Activated B cell treated with CpG ODN at 0.5 μM for 24 hours (primary cell): ENCODE measurements around the gene IGSF8. TPM values are rescaled to one million over a fixed set of nuclear protein-coding genes. Genes with fewer than 3 reads are reported as not detected.
"Not testable (repeated sequence)": the region's sequence is repeated elsewhere in the genome, so short reads cannot be mapped to it uniquely, and the experiment has no call there.

ENCODE experiments used
- ATAC-seq: fragments of 200-7000 bp; cut with Tn5 transposase; one replicate; pipeline ENCODE4 v1.10.0; 2021; ENCODE audit warnings: low read depth, mild to moderate bottlenecking, moderate library complexity
- CTCF ChIA-PET: fragments of 350-600 bp; sonication (Branson Sonifier 250); formaldehyde crosslinking; loops from one replicate; lab custom pipeline; 2021; ENCODE audit warnings: antibody characterized with exemption; lab: Charles Lee
- POLR2A ChIA-PET: fragments of 350-600 bp; sonication (Branson Sonifier 250); formaldehyde crosslinking; loops from one replicate; lab custom pipeline; 2021; ENCODE audit warnings: antibody characterized with exemption; lab: Charles Lee
- DNase-seq: peaks from one replicate; pipeline ENCODE4 v3.0.0; 2022
- H3K27ac Mint-ChIP-seq: one replicate; pipeline ENCODE4 v1.8.0; 2020; ENCODE audit warnings: mixed read lengths
- H3K27me3 Mint-ChIP-seq: one replicate; pipeline ENCODE4 v1.8.0; 2021; ENCODE audit warnings: mixed read lengths
- H3K36me3 Mint-ChIP-seq: one replicate; pipeline ENCODE4 v1.8.0; 2021; ENCODE audit warnings: low read depth, mixed read lengths
- H3K4me1 Mint-ChIP-seq: one replicate; pipeline ENCODE4 v1.8.0; 2021; ENCODE audit warnings: mixed read lengths
- H3K4me3 Mint-ChIP-seq: one replicate; pipeline ENCODE4 v1.8.0; 2020; ENCODE audit warnings: mild to moderate bottlenecking, mixed read lengths
- H3K9me3 Mint-ChIP-seq: one replicate; pipeline ENCODE4 v1.8.0; 2020; ENCODE audit warnings: mixed read lengths
- CTCF ChIP-seq: fragments of 200-600 bp; IDR thresholded peaks from one replicate; pipeline ENCODE4 v1.8.0; 2022; ENCODE audit warnings: antibody characterized with exemption, mild to moderate bottlenecking
- intact Hi-C: fragments of 100-400 bp; cut with micrococcal nuclease; formaldehyde crosslinking; loops from one replicate; pipeline ENCODE4 v1.15.1; 2024
- total RNA-seq: library from RNA; stranded (reverse); gene quantifications from 2 replicates; pipeline ENCODE4 v1.2.3, GENCODE V29; 2022

The IGSF8 gene
- total RNA-seq, 1 donor from 2014 or later: 27.9 TPM

GRCh38 chr1:160115545-160116282, 17.3 kb upstream of the IGSF8 start, which contains the start of gene ATP1A2:
Gene ATP1A2 (plus strand): TSS chr1:160115759. CDS start chr1:160115862, 103 bp downstream.
- intact Hi-C loops: no loop called here
- no peaks in the 10 kb centered on the region for H3K4me1 Mint-ChIP-seq
- DNase-seq: no peak
- no peaks in the 10 kb centered on the region for H3K9me3 Mint-ChIP-seq
- no peak within 1 kb of the TSS for H3K4me3 Mint-ChIP-seq
- H3K27me3 Mint-ChIP-seq: peaks cover 21% of the 10 kb centered on the region
- ChIA-PET POLR2A (no interaction called here), CTCF (no interaction called here)
- no peak for ATAC-seq
- no peaks in the 10 kb centered on the region for H3K36me3 Mint-ChIP-seq
- no peak for TF ChIP-seq CTCF
- no peak within 1 kb of the TSS for H3K27ac Mint-ChIP-seq

- Mint-ChIP-seq H3K27me3 (peaks cover 24% of the 10 kb centered on the region), H3K4me1 (no peaks in the 10 kb centered on the region), H3K27ac (no peak overlapping the region), H3K9me3 (no peaks in the 10 kb centered on the region), H3K4me3 (no peak overlapping the region), H3K36me3 (no peaks in the 10 kb centered on the region)
- POLR2A ChIA-PET: no interaction called here
- ATAC-seq (no peak), DNase-seq (no peak)
- no peak for TF ChIP-seq CTCF
- intact Hi-C loops: no loop called here
- CTCF ChIA-PET: no interaction called here
Observed at GRCh38 chr1:160114085-160114484, 15.7 kb upstream of the IGSF8 start.

GRCh38 chr1:160113407-160113806, 15.0 kb upstream of the IGSF8 start:
- H3K27me3 Mint-ChIP-seq: peaks cover 25% of the 10 kb centered on the region
- no peak for ATAC-seq
- POLR2A ChIA-PET: no interaction called here
- H3K4me3 Mint-ChIP-seq: no peak overlapping the region
- H3K27ac Mint-ChIP-seq: no peak overlapping the region
- TF ChIP-seq CTCF: no peak
- no peaks in the 10 kb centered on the region for H3K36me3 Mint-ChIP-seq
- no peak for DNase-seq
- intact Hi-C loops: no loop called here
- CTCF ChIA-PET: no interaction called here
- H3K9me3 Mint-ChIP-seq: no peaks in the 10 kb centered on the region
- H3K4me1 Mint-ChIP-seq: peaks cover 5% of the 10 kb centered on the region

GRCh38 chr1:160112357-160112756, 13.9 kb upstream of the IGSF8 start:
- ATAC-seq (no peak), DNase-seq (no peak)
- intact Hi-C loops: no loop called here
- no peak for TF ChIP-seq CTCF
- Mint-ChIP-seq H3K9me3 (no peaks in the 10 kb centered on the region), H3K36me3 (no peaks in the 10 kb centered on the region), H3K27me3 (peaks cover 22% of the 10 kb centered on the region), H3K27ac (no peak overlapping the region), H3K4me1 (peaks cover 5% of the 10 kb centered on the region), H3K4me3 (no peak overlapping the region)
- ChIA-PET CTCF (no interaction called here), POLR2A (no interaction called here)

GRCh38 chr1:160111462-160111861, 13.0 kb upstream of the IGSF8 start:
- peaks cover 17% of the 10 kb centered on the region for H3K27me3 Mint-ChIP-seq
- H3K4me3 Mint-ChIP-seq, H3K4me1 Mint-ChIP-seq, H3K36me3 Mint-ChIP-seq, intact Hi-C loops, DNase-seq, ATAC-seq, CTCF ChIA-PET, POLR2A ChIA-PET, H3K27ac Mint-ChIP-seq, H3K9me3 Mint-ChIP-seq: not testable (repeated sequence)
